Smooth muscle cell of the umbilical artery (primary cell): ENCODE results near the gene RIBC1. TPM values are rescaled to one million over a fixed set of nuclear protein-coding genes. Genes with fewer than 3 reads are reported as not detected.

Experiments
- total RNA-seq: library from RNA; depleted of rRNA; stranded (reverse); fragments of >200 nt; gene quantifications from 2 replicates; pipeline ENCODE4 v1.2.3, GENCODE V29; 2014

Gene RIBC1
- total RNA-seq = 0.14 TPM in 1 of 2 replicates, not detected in the other

GRCh38 chrX:53422861-53423306 lies at the start of gene RIBC1:
RIBC1 (plus strand) TSS chrX:53422873; CDS start chrX:53426277, 3,404 bp downstream.

GRCh38 chrX:53422086-53422860 lies 400 bp upstream of the RIBC1 start, which contains the start of gene SMC1A:
SMC1A (minus strand) TSS chrX:53422654; CDS start chrX:53422600, 54 bp downstream.

GRCh38 chrX:53433651-53434639 lies 11.3 kb downstream of the RIBC1 start, which contains the start of gene HSD17B10:
HSD17B10 (minus strand) TSS chrX:53434370; CDS start chrX:53434345, 25 bp downstream.

Other genes starting within 250 kb of the RIBC1 start
- 142 and 160 TPM in 2 replicates for gene KDM5C, start 197.7 kb upstream of the RIBC1 start, total RNA-seq
- gene IQSEC2, start 141.3 kb upstream of the RIBC1 start, total RNA-seq = 4.9 and 6.2 TPM in 2 replicates
- gene SMC1A, start 219 bp upstream of the RIBC1 start, total RNA-seq = 7.7 and 20.8 TPM in 2 replicates
- gene HSD17B10, start 11.5 kb downstream of the RIBC1 start, total RNA-seq = 51.4 and 52.6 TPM in 2 replicates